Fibroblast of the aortic adventitia (primary cell): ENCODE results near the gene RAD51B. TPM values are rescaled to one million over a fixed set of nuclear protein-coding genes. Genes with fewer than 3 reads are reported as not detected.

Experiments used
- DNase-seq: peaks from one replicate; pipeline ENCODE4 v3.0.0-alpha.2; 2010; ENCODE audit warnings: low read depth
- H3K4me3 ChIP-seq: 2 replicates; pipeline ENCODE4 v1.5.1; 2011; ENCODE audit warnings: low read depth, mild to moderate bottlenecking, control low read depth, low read length, moderate library complexity
- CTCF ChIP-seq: IDR thresholded peaks from 2 replicates; pipeline ENCODE4 v1.5.1; 2011; ENCODE audit warnings: mild to moderate bottlenecking, low read length, control low read depth, inconsistent platforms; ENCODE audit not compliant: insufficient read depth
- total RNA-seq: library from RNA; depleted of rRNA; stranded (reverse); fragments of >200 nt; gene quantifications from 2 replicates; pipeline ENCODE4 v1.2.3, GENCODE V29; 2012; ENCODE audit warnings: low replicate concordance

RAD51B gene
- total RNA-seq, 1 donor: 28.7 TPM

GRCh38 chr14:68678471-68678870 is 858.9 kb downstream of the RAD51B start:
- no peak for TF ChIP-seq CTCF
- DNase-seq: no peak
- H3K4me3 ChIP-seq: no peak overlapping the region

- no peak for TF ChIP-seq CTCF
- no peak overlapping the region for H3K4me3 ChIP-seq
- no peak for DNase-seq
Measured at GRCh38 chr14:68679301-68679700, 859.7 kb downstream of the RAD51B start.

GRCh38 chr14:68679746-68680467 is 860.3 kb downstream of the RAD51B start:
- no peak for TF ChIP-seq CTCF
- H3K4me3 ChIP-seq: no peak overlapping the region
- DNase-seq: no peak

GRCh38 chr14:68680541-68681051 is 861.0 kb downstream of the RAD51B start:
- peak; percentile 91 for DNase-seq
- H3K4me3 ChIP-seq: no peak overlapping the region
- no peak for TF ChIP-seq CTCF

- TF ChIP-seq CTCF: no peak
- DNase-seq: no peak
- H3K4me3 ChIP-seq: no peak overlapping the region
Measured at GRCh38 chr14:68681256-68682011, 861.9 kb downstream of the RAD51B start.

GRCh38 chr14:68682166-68683103 is 862.9 kb downstream of the RAD51B start:
- no peak overlapping the region for H3K4me3 ChIP-seq
- peak; percentile 100 for DNase-seq
- no peak for TF ChIP-seq CTCF
